NOMO-1 (cell line): ENCODE data around the gene WDR27.
"Not testable (repeated sequence)": the region's sequence is repeated elsewhere in the genome, so short reads cannot be mapped to it uniquely, and the experiment has no call there.

Experiments
- DNase-seq, 2 experiments: peaks; one replicate each; lab custom pipeline; 2025; ENCODE audit not compliant: unreplicated experiment in 2 of 2; lab: John Stamatoyannopoulos, UW

WDR27 gene

GRCh38 chr6:169533301-169534038 is 168.4 kb downstream of the WDR27 start:
- no peak for DNase-seq

GRCh38 chr6:169530752-169531123 is 171.1 kb downstream of the WDR27 start:
- DNase-seq: no peak

- no peak for DNase-seq
These were observed 171.7 kb downstream of the WDR27 start for GRCh38 chr6:169529931-169530751.

- DNase-seq: no peak
These were observed 173.1 kb downstream of the WDR27 start for GRCh38 chr6:169528755-169529154.

GRCh38 chr6:169527306-169527705 is 174.5 kb downstream of the WDR27 start:
- DNase-seq: no peak

- no peak for DNase-seq
These were observed 180.0 kb downstream of the WDR27 start for GRCh38 chr6:169521825-169522224.

- no peak for DNase-seq
These were observed 181.7 kb downstream of the WDR27 start for GRCh38 chr6:169520104-169520503.

GRCh38 chr6:169518451-169518850 is 183.4 kb downstream of the WDR27 start:
- no peak for DNase-seq

GRCh38 chr6:169513478-169514193 is 188.2 kb downstream of the WDR27 start:
- no peak for DNase-seq

GRCh38 chr6:169511785-169512184 is 190.0 kb downstream of the WDR27 start:
- not testable (repeated sequence) for DNase-seq

- DNase-seq: no peak
These were observed 191.0 kb downstream of the WDR27 start for GRCh38 chr6:169510871-169511270.

GRCh38 chr6:169508452-169508851 is 193.4 kb downstream of the WDR27 start:
- no peak for DNase-seq

GRCh38 chr6:169503422-169504152 is 198.2 kb downstream of the WDR27 start:
- DNase-seq: no peak

- DNase-seq: no peak
These were observed 199.4 kb downstream of the WDR27 start for GRCh38 chr6:169502445-169502844.

GRCh38 chr6:169501777-169502313 is 200.0 kb downstream of the WDR27 start:
- DNase-seq: no peak

- DNase-seq: no peak
These were observed 200.7 kb downstream of the WDR27 start for GRCh38 chr6:169501128-169501527.

- DNase-seq: no peak
These were observed 201.1 kb downstream of the WDR27 start for GRCh38 chr6:169500688-169501087.

GRCh38 chr6:169499848-169500247 is 202.0 kb downstream of the WDR27 start:
- no peak for DNase-seq

GRCh38 chr6:169498916-169499513 is 202.8 kb downstream of the WDR27 start:
- DNase-seq: no peak

GRCh38 chr6:169495601-169496000 is 206.2 kb downstream of the WDR27 start:
- no peak for DNase-seq
